ENCODE results near the gene ZDHHC14. TPM values are rescaled to one million over a fixed set of nuclear protein-coding genes. Genes with fewer than 3 reads are reported as not detected.
"Not testable (repeated sequence)": the region's sequence is repeated elsewhere in the genome, so short reads cannot be mapped to it uniquely, and the experiment has no call there.

The ZDHHC14 gene
- total RNA-seq, 3 donors from 2014 or later, result 4.8 to 9.8 (median 8.5) TPM

DNA sequence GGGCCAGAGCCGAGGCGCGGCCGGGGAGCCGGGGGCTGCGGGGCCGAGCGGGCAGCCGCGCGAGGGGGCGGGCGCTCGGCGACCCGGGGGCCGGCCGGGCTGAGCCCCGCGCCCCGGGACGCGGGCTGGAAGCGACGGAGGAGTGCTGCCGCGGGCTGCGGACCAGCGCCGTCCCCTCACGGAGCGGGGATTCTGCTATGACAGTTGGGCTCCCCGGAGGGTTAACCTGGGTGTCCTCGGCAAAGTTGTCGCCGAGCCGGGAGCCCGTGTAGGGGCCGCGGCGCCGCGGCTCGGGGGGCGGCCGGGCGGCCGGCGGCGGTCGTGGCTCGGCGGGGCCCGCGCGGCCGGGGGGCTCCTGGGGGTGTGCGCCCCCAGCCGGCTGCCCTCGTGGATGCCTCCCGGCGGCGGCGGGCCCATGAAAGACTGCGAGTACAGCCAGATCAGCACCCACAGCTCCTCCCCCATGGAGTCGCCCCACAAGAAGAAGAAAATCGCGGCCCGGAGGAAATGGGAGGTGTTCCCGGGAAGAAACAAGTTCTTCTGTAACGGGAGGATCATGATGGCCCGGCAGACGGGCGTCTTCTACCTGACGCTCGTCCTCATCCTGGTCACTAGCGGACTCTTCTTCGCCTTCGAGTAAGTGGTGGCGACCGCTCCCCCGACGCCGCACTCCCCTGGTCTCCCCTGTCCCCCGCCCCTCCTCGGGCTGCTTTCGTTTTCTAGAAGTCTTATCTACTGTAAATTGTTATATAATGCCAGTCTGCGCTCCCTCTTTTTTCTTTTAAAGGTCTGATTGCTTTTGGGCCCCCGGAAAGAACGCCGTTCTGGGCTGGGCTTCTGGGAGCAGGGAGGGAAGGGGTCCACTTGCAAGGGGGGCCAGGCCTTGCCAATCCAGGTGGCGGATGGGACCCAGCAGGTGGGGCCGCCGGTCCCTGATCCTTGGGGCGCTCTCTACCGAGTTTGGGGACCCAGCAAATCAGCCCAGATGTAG is 936 bp downstream of the ZDHHC14 start:
- DNase-seq (ENCODE audit: low spot score in 2 of 2), result peak in 1 of 2 donors; percentile 34
- intact Hi-C loops (cut with DNase I; ENCODE audit: low total_unique reads), result no loop called here

GRCh38 chr6:157382821-157383220 is 1.8 kb downstream of the ZDHHC14 start:
- Histone ChIP-seq H3K27ac (no peak overlapping the region), H3K4me1 (no peaks in the 10 kb centered on the region), H3K4me3 (peak overlapping the region; percentile 98 to 99 (median 99)), H3K27me3 (no peaks in the 10 kb centered on the region), H3K36me3 (no peaks in the 10 kb centered on the region), H3K9me3 (no peaks in the 10 kb centered on the region)
- no peak for DNase-seq (ENCODE audit: low spot score in 2 of 2)
- TF ChIP-seq CTCF (IDR thresholded peaks at IDR 0.05) (no peak), POLR2A (IDR thresholded peaks at IDR 0.05) (no peak), POLR2AphosphoS5 (IDR thresholded peaks at IDR 0.05) (no peak)
- intact Hi-C loops (cut with DNase I; ENCODE audit: low total_unique reads), result no loop called here

More for the DNA sequence above, 936 bp downstream of the ZDHHC14 start:
- H3K9me3 ChIP-seq, result no peaks in the 10 kb centered on the region
- no peaks in the 10 kb centered on the region for H3K27me3 ChIP-seq
- peak overlapping the region; percentile 98 to 99 (median 99) for H3K4me3 ChIP-seq
- no peaks in the 10 kb centered on the region for H3K36me3 ChIP-seq
- TF ChIP-seq POLR2A (IDR thresholded peaks at IDR 0.05) (no peak), POLR2AphosphoS5 (IDR thresholded peaks at IDR 0.05) (no peak), CTCF (IDR thresholded peaks at IDR 0.05) (no peak)
- H3K27ac ChIP-seq, result peak overlapping the region; percentile 92 to 98
- no peaks in the 10 kb centered on the region for H3K4me1 ChIP-seq

DNA sequence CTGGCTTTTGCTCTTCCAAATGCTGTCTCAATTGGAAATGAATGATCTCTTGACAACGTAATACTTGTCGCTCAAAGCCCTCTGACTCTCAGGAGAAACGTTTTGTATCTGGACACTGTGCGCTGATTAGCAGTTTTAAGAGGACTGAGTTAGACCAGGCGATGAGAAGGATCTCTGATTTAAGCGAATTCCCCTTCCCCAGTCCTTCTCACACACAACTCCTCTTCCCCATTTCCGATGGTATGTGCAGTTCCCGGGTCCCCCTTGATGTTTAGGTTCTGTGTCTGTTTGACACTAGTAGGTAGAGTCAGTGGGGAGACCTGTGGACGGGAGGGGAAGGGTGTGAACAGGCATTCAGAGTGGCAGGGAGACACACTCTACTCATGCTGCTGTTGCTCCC is 2.5 kb downstream of the ZDHHC14 start:
- TF ChIP-seq POLR2A (IDR thresholded peaks at IDR 0.05), result no peak
- no peak for TF ChIP-seq CTCF (IDR thresholded peaks at IDR 0.05)
- no peak for TF ChIP-seq POLR2AphosphoS5 (IDR thresholded peaks at IDR 0.05)
- intact Hi-C loops (cut with DNase I; ENCODE audit: low total_unique reads), result no loop called here
- peak overlapping the region in 2 of 3 donors; percentile 98 to 99 for H3K4me3 ChIP-seq

DNA sequence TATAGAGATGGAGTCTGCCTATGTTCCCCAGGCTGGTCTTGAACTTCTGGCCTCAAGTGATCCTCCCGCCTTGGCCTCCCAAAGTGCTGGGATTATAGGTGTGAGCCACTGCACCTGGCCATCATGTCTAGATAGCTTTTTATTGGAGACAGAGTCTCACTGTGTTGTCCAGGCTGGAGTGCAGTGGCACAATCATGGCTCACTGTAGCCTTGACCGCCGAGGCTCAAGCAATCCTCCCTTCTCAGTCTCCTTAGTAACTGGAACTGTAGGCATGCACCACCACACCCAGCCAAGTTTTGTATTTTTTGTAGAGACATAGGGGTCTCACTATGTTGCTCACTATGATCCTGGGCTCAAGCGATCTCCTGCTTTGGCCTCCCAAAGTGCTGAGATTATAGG is 4.0 kb downstream of the ZDHHC14 start:
- H3K9me3 ChIP-seq; DNase-seq (ENCODE audit: low spot score in 2 of 2); H3K36me3 ChIP-seq; H3K4me1 ChIP-seq; H3K27me3 ChIP-seq; H3K4me3 ChIP-seq; intact Hi-C loops (cut with DNase I; ENCODE audit: low total_unique reads); H3K27ac ChIP-seq: not testable (repeated sequence)

More for the DNA sequence above, 2.5 kb downstream of the ZDHHC14 start:
- Histone ChIP-seq H3K36me3 (no peaks in the 10 kb centered on the region), H3K27ac (no peak overlapping the region), H3K9me3 (no peaks in the 10 kb centered on the region), H3K4me1 (no peaks in the 10 kb centered on the region), H3K27me3 (no peaks in the 10 kb centered on the region)
- no peak for DNase-seq (ENCODE audit: low spot score in 2 of 2)

- intact Hi-C loops (cut with DNase I; ENCODE audit: low total_unique reads), result no loop called here
- DNase-seq (ENCODE audit: low spot score in 2 of 2), result no peak
- no peak overlapping the region for H3K4me3 ChIP-seq
- no peak for TF ChIP-seq POLR2A (IDR thresholded peaks at IDR 0.05)
- no peak for TF ChIP-seq CTCF (IDR thresholded peaks at IDR 0.05)
- no peak for TF ChIP-seq POLR2AphosphoS5 (IDR thresholded peaks at IDR 0.05)
- no peaks in the 10 kb centered on the region for H3K27me3 ChIP-seq
- H3K36me3 ChIP-seq, result no peaks in the 10 kb centered on the region
- H3K4me1 ChIP-seq, result no peaks in the 10 kb centered on the region
- H3K9me3 ChIP-seq, result peaks cover 0 to 5% of the 10 kb centered on the region in 2 donors
- H3K27ac ChIP-seq, result no peak overlapping the region
Measured at GRCh38 chr6:157385482-157385881, 4.5 kb downstream of the ZDHHC14 start.
